ENCODE results near the gene CSF2RB.

The CSF2RB gene

DNA sequence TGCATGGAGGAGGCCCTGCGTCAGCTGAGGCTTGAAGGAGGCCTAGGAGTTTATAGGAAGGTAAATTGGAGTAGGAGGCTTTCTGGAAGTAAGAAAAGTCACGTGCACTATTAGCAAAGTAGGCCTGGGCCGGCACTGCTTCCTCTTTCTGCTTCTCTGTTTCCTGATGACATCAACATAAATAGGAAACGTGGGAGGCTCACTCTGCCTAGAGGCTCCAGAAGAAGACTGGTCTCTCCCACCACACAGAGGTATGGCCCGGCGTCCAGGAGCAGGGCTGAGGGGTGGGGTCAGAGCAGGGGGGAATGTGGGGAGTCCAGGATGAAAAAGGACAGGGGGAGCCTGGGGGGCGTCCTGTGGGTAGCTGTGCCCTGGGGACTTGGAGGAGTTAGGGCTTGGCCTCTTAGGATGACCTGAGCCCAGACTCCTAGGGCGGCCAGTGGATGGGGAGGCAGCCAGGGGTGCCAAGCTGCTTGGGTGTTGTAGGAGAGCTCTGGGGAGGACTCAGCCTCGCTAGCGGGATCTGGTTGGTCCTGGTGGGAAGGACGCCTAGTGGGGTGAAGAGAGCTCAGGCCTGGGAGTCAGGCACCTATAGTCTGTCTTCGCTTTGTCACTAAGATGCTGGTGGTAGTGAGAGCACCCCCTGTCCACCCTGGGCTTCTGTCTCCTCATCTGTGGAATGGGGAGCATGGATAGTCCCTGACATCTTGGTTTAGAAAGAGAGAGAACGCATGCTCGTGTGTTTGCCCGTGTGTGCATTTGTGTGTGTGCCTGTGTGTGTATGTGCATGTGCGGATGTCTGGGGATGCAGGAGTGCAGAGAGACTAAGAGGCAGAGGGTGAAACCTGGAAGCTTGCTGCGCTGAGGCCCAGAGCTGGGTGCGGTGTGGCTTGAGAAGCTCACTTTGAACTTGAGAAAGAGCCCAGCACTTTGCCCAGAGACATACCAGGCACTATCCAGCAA, at the start of gene CSF2RB:
Gene CSF2RB, plus strand, starts transcription at position 202 of the 963 bp plus-strand sequence. CDS start 8,580 bp downstream, outside the sequence.
- TF ChIP-seq, protein P1, sequence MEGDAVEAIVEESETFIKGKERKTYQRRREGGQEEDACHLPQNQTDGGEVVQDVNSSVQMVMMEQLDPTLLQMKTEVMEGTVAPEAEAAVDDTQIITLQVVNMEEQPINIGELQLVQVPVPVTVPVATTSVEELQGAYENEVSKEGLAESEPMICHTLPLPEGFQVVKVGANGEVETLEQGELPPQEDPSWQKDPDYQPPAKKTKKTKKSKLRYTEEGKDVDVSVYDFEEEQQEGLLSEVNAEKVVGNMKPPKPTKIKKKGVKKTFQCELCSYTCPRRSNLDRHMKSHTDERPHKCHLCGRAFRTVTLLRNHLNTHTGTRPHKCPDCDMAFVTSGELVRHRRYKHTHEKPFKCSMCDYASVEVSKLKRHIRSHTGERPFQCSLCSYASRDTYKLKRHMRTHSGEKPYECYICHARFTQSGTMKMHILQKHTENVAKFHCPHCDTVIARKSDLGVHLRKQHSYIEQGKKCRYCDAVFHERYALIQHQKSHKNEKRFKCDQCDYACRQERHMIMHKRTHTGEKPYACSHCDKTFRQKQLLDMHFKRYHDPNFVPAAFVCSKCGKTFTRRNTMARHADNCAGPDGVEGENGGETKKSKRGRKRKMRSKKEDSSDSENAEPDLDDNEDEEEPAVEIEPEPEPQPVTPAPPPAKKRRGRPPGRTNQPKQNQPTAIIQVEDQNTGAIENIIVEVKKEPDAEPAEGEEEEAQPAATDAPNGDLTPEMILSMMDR (IDR thresholded peaks at IDR 0.05) = no peak
- Histone ChIP-seq H3K4me3 (peak within 1 kb of the TSS; percentile 45), H3K27ac (peak within 1 kb of the TSS in 1 of 2 donors; percentile 82)
- DNase-seq (ENCODE audit: low spot score) = no peak

DNA sequence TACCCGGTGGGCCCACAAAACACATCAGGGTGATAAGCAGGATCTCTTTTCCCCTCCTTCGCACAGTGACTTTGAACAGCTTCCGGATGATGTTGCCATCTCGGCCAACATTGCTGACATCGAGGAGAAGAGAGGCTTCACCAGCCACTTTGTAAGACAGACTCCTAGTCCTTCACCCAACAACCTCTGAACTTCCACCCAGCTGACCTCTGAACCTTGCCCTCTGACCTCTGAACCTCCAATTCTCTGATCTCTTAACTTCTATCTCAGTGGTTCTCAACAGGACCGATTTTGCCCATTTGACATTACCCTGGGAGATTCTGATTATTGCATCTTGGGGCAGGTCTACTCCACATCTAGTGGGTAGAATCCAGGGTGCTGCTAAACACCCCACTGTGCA, 49.4 kb upstream of the CSF2RB start:
- DNase-seq (ENCODE audit: low spot score) = no peak
- TF ChIP-seq, protein P1 (IDR thresholded peaks at IDR 0.05) = no peak
- no peak overlapping the region for H3K4me3 ChIP-seq
- H3K27ac ChIP-seq = no peak overlapping the region

DNA sequence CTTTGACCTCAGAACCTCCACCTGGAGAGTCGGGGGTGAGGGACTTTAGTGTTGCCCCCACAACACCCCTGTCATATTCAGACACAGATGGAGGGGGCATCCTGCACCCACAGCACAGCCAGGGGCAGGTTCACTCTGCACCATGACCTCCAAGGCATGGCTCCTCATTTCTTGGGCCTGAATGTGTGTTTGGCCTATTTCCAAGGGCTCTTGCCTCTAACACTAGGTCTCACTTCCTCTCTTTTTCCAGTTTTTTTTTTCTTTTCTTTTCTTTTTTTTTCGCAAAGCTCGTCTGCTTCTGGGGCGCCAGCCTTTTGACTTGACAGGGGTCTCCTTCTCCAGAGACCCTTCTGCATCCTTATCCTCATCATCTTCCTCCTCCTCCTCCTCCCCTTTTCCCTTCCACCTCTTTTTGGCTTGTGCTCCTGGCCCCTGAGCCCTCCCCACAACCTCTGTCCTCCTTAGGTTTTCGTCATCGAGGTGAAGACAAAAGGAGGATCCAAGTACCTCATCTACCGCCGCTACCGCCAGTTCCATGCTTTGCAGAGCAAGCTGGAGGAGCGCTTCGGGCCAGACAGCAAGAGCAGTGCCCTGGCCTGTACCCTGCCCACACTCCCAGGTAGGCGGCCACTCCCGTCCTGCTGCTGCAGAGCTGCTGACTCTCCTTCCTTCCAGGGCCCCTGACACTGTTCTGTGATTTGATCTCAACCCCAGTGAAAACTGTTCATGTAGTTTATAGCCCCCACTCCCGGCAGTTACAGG, 48.8 kb upstream of the CSF2RB start:
- Histone ChIP-seq H3K4me3 (no peak overlapping the region), H3K27ac (no peak overlapping the region)
- DNase-seq (ENCODE audit: low spot score) = no peak
- TF ChIP-seq, protein P1 (IDR thresholded peaks at IDR 0.05) = no peak

DNA sequence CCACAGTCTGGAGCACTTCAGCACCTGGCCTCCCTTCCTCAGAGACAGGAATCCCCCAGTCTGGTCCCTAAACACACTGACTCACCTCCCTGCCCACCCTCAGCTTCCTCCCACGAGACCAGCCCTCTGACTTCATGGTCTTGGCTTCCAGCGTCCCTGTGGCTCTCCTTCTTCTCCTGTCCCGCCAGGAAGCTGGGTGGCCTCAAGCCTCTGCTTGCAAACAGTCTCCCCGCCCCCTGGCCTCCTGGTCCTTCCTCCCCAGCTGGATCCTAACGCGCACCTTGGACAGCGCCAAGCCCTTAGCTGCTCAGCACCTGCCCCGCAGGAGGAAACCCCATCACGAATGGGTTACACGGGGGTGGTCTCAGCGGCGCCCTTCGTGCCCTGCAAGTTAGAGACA, 48.1 kb upstream of the CSF2RB start:
- TF ChIP-seq, protein P1 (IDR thresholded peaks at IDR 0.05) = no peak
- no peak for DNase-seq (ENCODE audit: low spot score)
- Histone ChIP-seq H3K27ac (no peak overlapping the region), H3K4me3 (no peak overlapping the region)

DNA sequence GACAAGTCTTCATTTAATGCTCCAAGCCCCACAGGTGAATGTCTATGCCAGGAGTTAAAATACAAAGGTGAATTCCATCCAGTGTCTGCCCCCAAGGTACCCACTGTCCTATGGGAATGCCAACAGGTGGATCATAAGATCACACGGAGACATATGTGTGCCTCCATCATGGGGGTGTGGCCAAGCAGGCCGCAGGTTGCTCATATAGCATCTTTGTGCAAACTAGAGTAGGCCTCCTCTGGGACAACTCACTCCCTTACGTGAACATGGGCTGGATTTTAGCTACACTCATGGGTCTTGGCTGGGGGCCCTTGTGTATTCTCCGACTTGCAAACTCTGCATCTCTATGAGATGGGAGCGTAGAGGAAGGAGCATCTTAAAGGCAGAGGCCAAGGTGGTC, 45.7 kb upstream of the CSF2RB start:
- TF ChIP-seq, protein P1 (IDR thresholded peaks at IDR 0.05) = no peak
- no peak overlapping the region for H3K4me3 ChIP-seq
- DNase-seq (ENCODE audit: low spot score) = no peak
- no peak overlapping the region for H3K27ac ChIP-seq

DNA sequence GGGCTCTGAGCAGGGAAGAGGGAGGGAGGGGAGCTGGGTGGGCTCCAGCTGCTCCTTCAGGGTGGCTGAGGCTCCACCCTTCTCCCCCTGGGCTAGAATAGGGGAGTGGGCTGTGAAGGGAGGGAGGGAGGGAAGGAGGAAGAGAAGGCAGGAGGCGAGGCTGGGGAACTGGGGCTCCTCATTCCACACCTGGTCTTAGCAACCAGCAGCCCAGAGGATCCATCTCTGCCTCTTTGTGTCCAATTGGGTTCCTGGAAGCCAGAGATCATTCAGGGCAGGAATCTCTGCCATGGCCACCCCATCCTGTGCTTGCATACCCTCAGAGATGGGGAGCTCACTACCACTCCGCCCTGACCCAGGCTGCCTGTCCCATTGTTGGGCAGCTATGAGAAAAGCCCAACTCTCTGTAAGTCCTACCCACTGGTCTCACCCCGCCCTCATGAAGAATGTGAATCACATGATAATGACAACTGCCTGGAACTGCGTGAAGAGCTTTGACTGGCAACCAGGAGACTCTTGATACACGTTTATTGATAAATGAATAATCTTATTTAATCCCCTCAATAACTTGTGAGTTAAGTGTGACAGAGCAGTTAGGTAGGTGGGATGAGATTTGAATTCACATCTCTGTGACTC, 44.8 kb upstream of the CSF2RB start:
- DNase-seq (ENCODE audit: low spot score) = no peak
- H3K4me3 ChIP-seq = no peak overlapping the region
- no peak overlapping the region for H3K27ac ChIP-seq
- TF ChIP-seq, protein P1 (IDR thresholded peaks at IDR 0.05) = no peak
